SK-N-DZ (cell line): ENCODE data around the gene SNF8.

Experiments
- DNase-seq: peaks from one replicate; pipeline ENCODE4 v3.0.0-alpha.2; 2015; ENCODE audit warnings: low spot score
- small RNA-seq, 2 experiments: library from RNA; depleted of rRNA; stranded (forward); fragments of <200 nt; gene quantifications; one replicate each; pipeline ENCODE3, GENCODE V24; 2014

The SNF8 gene

GRCh38 chr17:48892940-48893645 lies 51.5 kb downstream of the SNF8 start:
- no peak for DNase-seq

GRCh38 chr17:48890086-48890485 lies 54.6 kb downstream of the SNF8 start:
- no peak for DNase-seq

DNA sequence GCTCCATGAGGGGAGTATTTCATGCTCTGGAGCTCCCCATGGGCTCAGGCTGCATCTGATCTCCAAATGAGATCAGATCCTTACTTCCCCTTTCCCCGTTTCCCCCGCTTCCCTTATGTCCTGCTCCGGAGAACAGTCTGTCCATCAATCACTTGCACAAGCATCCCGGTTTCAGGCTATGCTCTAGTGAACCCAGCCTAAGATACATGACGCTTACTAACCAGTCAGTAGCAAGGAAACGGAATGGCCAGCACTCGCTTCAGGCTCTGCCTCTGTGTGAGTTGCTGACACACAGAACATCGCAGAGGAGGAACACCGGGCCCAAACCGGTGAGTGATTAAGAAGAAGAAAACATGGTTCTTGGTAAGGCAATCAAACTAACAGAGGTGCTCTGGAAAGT lies 61.5 kb downstream of the SNF8 start:
- DNase-seq: no peak

- no peak for DNase-seq
Observed at GRCh38 chr17:48882272-48882671, 62.4 kb downstream of the SNF8 start.

Small RNA genes within 50 kb of the gene (small RNA-seq; reads per million reads assigned to genes)
- gene AC068531.1: 0 reads per million in 2 experiments
- gene RF00263: 0 to 0.03 reads per million in 2 experiments
- gene RF01210: 0 to 0.08 reads per million in 2 experiments
- gene RNU1-42P: 0.26 to 3.4 reads per million in 2 experiments
